HepG2 (cell line): ENCODE results near the gene VARS1. TPM values are rescaled to one million over a fixed set of nuclear protein-coding genes. Genes with fewer than 3 reads are reported as not detected.

Experiments used
- ADNP ChIP-seq: sonication (generic); formaldehyde crosslinking; IDR thresholded peaks from 2 replicates; pipeline ENCODE4 v1.4.0; 2020; ENCODE audit warnings: missing genetic modification reagents
- ARHGAP35 ChIP-seq: sonication (generic); formaldehyde crosslinking; IDR thresholded peaks from 2 replicates; pipeline ENCODE4 v1.9.0; 2022; ENCODE audit warnings: mild to moderate bottlenecking, inconsistent platforms, moderate library complexity, missing genetic modification reagents, borderline replicate concordance
- ATAD3A ChIP-seq: sonication (generic); formaldehyde crosslinking; IDR thresholded peaks from 2 replicates; pipeline ENCODE4 v1.4.0; 2020; ENCODE audit warnings: missing genetic modification reagents
- ESRRA ChIP-seq: sonication (generic); formaldehyde crosslinking; IDR thresholded peaks from 2 replicates; pipeline ENCODE4 v1.5.1; 2020; ENCODE audit warnings: mild to moderate bottlenecking, low read depth, missing genetic modification reagents
- MZF1 ChIP-seq: sonication (generic); formaldehyde crosslinking; IDR thresholded peaks from 2 replicates; pipeline ENCODE4 v1.8.1; 2023; ENCODE audit warnings: mild to moderate bottlenecking, missing genetic modification reagents, borderline replicate concordance
- NFE2L2 ChIP-seq: fragments of 150-350 bp; IDR thresholded peaks from 2 replicates; pipeline ENCODE4 v1.6.1; 2014; ENCODE audit warnings: low read length
- RBM22 ChIP-seq: fragments of 200-400 bp; formaldehyde crosslinking; optimal IDR thresholded peaks from 2 replicates; pipeline ENCODE3; 2017; ENCODE audit warnings: mild to moderate bottlenecking, low read length, moderate library complexity
- TARDBP ChIP-seq: sonication (generic); formaldehyde crosslinking; IDR thresholded peaks from 2 replicates; pipeline ENCODE4 v1.8.0; 2022; ENCODE audit warnings: mild to moderate bottlenecking, missing genetic modification reagents
- TSC22D2 ChIP-seq: sonication (generic); formaldehyde crosslinking; IDR thresholded peaks from 2 replicates; pipeline ENCODE4 v1.5.1; 2020; ENCODE audit warnings: missing genetic modification reagents, mild to moderate bottlenecking, borderline replicate concordance
- ZBTB21 ChIP-seq: sonication (generic); formaldehyde crosslinking; IDR thresholded peaks from 2 replicates; pipeline ENCODE4 v1.4.0; 2020; ENCODE audit warnings: missing genetic modification reagents
- ZKSCAN8 ChIP-seq: IDR thresholded peaks from 2 replicates; pipeline ENCODE4 v1.6.1; 2016; ENCODE audit warnings: borderline replicate concordance, missing genetic modification reagents, missing compliant biosample characterization
- ZNF282 ChIP-seq: fragments of 450-650 bp; IDR thresholded peaks from 2 replicates; pipeline ENCODE4 v1.6.1; 2018; ENCODE audit not compliant: partially characterized antibody
- ZNF367 ChIP-seq: sonication (generic); formaldehyde crosslinking; IDR thresholded peaks from 2 replicates; pipeline ENCODE4 v1.4.0; 2020; ENCODE audit warnings: missing genetic modification reagents, borderline replicate concordance
- ZNF547 ChIP-seq: sonication (generic); formaldehyde crosslinking; IDR thresholded peaks from 2 replicates; pipeline ENCODE4 v1.5.1; 2020; ENCODE audit warnings: mild to moderate bottlenecking, missing genetic modification reagents
- ZNF703 ChIP-seq: sonication (generic); formaldehyde crosslinking; IDR thresholded peaks from 2 replicates; pipeline ENCODE4 v1.5.1; 2020; ENCODE audit warnings: missing genetic modification reagents, mild to moderate bottlenecking, moderate library complexity, borderline replicate concordance
- polyA plus RNA-seq, 8 experiments: library from polyadenylated mRNA; depleted of rRNA in 3 of 8; stranded (reverse) in 7 of 8; unstranded in 1 of 8; fragments of >200 nt; fragmentation: Illumina TruSeq in 4 of 8; extraction: Trizol in 4 of 8; gene quantifications; 2 replicates each; pipeline versions ENCODE4 v1.2.1 to v1.2.3, GENCODE V29; 2011 to 2016; ENCODE audit warnings: low read depth in 4 of 8, missing spikeins in 1 of 8, mixed read lengths in 1 of 8; ENCODE audit not compliant: insufficient read depth in 1 of 8
- total RNA-seq, 5 experiments: library from RNA; depleted of rRNA; stranded (reverse); fragments of >200 nt; fragmentation: Illumina TruSeq; extraction: Trizol; gene quantifications; 2 replicates each; pipeline ENCODE4 v1.2.3, GENCODE V29; 2016; ENCODE audit warnings: low read depth in 1 of 5
- TF ChIP-seq, protein P1 (sequence below): sonication (generic); formaldehyde crosslinking; IDR thresholded peaks from 2 replicates; pipeline ENCODE4 v1.4.0; 2020; ENCODE audit warnings: missing genetic modification reagents
- TF ChIP-seq, protein P2 (sequence below): sonication (generic); formaldehyde crosslinking; IDR thresholded peaks from 2 replicates; pipeline ENCODE4 v1.4.0; 2020; ENCODE audit warnings: mild to moderate bottlenecking, missing genetic modification reagents
- TF ChIP-seq, protein P3 (sequence below): sonication (generic); formaldehyde crosslinking; IDR thresholded peaks from 2 replicates; pipeline ENCODE4 v1.4.0; 2020; ENCODE audit warnings: missing genetic modification reagents, borderline replicate concordance
- TF ChIP-seq, protein P4 (sequence below): sonication (generic); formaldehyde crosslinking; IDR thresholded peaks from 2 replicates; pipeline ENCODE4 v1.4.0; 2020; ENCODE audit warnings: missing genetic modification reagents, borderline replicate concordance
- TF ChIP-seq, protein P5 (sequence below): sonication (generic); formaldehyde crosslinking; IDR thresholded peaks from 2 replicates; pipeline ENCODE4 v1.8.1; 2023; ENCODE audit warnings: mild to moderate bottlenecking, inconsistent platforms, moderate library complexity, missing genetic modification reagents, borderline replicate concordance
- TF ChIP-seq, protein P6 (sequence below): sonication (generic); IDR thresholded peaks from 2 replicates; pipeline ENCODE4 v1.6.1; 2016; ENCODE audit warnings: low read depth, borderline replicate concordance

VARS1 gene
- total and polyA plus RNA-seq, 2 of the 13 experiments (the other 11 are each of a cell fraction or from before 2014, with no cell fraction given): 14.7 to 56.1 TPM

DNA sequence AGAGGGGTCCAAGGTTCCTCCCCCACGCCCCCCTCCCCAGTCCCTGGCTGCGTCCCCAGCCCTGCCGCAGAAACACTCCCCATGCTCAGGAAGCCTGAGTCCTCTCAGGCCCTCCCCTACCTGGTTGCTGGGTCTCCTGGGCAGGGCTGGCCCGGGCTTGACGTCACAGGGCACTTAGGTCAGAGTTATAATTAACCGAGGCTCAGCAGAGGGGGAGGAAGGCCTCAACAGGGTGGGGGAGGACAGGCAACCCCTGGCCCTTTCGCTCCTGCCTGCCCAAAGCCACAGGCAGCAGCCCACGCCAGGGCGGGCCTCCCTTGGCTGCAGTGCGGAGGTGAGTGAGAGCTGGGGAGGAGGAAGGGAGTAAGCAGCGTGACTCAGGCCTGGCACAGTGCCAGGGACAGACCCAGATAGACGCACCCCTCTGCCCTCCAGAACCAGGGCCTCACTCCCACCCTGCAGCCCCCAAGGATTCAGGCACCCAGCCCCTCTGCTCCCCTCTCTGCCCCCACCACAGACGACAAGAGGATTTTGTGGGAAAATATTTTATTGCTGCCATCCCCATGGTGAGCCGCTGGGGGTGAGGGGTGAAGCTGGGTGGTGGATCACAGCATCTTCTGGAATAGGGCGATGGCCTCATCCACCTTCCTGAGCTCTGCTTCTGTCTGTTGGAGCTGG lies 18.4 kb downstream of the VARS1 start, which contains the start of gene VWA7 (continued):
- TF ChIP-seq, protein P1, sequence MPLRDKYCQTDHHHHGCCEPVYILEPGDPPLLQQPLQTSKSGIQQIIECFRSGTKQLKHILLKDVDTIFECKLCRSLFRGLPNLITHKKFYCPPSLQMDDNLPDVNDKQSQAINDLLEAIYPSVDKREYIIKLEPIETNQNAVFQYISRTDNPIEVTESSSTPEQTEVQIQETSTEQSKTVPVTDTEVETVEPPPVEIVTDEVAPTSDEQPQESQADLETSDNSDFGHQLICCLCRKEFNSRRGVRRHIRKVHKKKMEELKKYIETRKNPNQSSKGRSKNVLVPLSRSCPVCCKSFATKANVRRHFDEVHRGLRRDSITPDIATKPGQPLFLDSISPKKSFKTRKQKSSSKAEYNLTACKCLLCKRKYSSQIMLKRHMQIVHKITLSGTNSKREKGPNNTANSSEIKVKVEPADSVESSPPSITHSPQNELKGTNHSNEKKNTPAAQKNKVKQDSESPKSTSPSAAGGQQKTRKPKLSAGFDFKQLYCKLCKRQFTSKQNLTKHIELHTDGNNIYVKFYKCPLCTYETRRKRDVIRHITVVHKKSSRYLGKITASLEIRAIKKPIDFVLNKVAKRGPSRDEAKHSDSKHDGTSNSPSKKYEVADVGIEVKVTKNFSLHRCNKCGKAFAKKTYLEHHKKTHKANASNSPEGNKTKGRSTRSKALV (CRISPR knock-in tag): no peak
- TF ChIP-seq, protein P2, sequence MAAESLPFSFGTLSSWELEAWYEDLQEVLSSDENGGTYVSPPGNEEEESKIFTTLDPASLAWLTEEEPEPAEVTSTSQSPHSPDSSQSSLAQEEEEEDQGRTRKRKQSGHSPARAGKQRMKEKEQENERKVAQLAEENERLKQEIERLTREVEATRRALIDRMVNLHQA: peak; percentile 70; the same call in 1 of the 2 replicates
- no peak for TF ChIP-seq ZNF547 (CRISPR knock-in tag)
- TF ChIP-seq, protein P3, sequence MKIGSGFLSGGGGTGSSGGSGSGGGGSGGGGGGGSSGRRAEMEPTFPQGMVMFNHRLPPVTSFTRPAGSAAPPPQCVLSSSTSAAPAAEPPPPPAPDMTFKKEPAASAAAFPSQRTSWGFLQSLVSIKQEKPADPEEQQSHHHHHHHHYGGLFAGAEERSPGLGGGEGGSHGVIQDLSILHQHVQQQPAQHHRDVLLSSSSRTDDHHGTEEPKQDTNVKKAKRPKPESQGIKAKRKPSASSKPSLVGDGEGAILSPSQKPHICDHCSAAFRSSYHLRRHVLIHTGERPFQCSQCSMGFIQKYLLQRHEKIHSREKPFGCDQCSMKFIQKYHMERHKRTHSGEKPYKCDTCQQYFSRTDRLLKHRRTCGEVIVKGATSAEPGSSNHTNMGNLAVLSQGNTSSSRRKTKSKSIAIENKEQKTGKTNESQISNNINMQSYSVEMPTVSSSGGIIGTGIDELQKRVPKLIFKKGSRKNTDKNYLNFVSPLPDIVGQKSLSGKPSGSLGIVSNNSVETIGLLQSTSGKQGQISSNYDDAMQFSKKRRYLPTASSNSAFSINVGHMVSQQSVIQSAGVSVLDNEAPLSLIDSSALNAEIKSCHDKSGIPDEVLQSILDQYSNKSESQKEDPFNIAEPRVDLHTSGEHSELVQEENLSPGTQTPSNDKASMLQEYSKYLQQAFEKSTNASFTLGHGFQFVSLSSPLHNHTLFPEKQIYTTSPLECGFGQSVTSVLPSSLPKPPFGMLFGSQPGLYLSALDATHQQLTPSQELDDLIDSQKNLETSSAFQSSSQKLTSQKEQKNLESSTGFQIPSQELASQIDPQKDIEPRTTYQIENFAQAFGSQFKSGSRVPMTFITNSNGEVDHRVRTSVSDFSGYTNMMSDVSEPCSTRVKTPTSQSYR (CRISPR knock-in tag): peak; percentile 93
- TF ChIP-seq ATAD3A (CRISPR knock-in tag): no peak
- TF ChIP-seq, protein P4, sequence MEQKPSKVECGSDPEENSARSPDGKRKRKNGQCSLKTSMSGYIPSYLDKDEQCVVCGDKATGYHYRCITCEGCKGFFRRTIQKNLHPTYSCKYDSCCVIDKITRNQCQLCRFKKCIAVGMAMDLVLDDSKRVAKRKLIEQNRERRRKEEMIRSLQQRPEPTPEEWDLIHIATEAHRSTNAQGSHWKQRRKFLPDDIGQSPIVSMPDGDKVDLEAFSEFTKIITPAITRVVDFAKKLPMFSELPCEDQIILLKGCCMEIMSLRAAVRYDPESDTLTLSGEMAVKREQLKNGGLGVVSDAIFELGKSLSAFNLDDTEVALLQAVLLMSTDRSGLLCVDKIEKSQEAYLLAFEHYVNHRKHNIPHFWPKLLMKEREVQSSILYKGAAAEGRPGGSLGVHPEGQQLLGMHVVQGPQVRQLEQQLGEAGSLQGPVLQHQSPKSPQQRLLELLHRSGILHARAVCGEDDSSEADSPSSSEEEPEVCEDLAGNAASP (CRISPR knock-in tag): no peak
- TF ChIP-seq, protein P5, sequence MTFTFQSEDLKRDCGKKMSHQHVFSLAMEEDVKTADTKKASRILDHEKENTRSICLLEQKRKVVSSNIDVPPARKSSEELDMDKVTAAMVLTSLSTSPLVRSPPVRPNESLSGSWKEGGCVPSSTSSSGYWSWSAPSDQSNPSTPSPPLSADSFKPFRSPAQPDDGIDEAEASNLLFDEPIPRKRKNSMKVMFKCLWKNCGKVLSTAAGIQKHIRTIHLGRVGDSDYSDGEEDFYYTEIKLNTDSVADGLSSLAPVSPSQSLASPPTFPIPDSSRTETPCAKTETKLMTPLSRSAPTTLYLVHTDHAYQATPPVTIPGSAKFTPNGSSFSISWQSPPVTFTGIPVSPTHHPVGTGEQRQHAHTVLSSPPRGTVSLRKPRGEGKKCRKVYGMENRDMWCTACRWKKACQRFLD (CRISPR knock-in tag): no peak
- 0 out of 2 replicates have a peak, but pooled peaks have one; percentile 49 for TF ChIP-seq TSC22D2
- no peak for TF ChIP-seq ZNF703 (CRISPR knock-in tag)
- no peak for TF ChIP-seq MZF1 (CRISPR knock-in tag)
- TF ChIP-seq, protein P6, sequence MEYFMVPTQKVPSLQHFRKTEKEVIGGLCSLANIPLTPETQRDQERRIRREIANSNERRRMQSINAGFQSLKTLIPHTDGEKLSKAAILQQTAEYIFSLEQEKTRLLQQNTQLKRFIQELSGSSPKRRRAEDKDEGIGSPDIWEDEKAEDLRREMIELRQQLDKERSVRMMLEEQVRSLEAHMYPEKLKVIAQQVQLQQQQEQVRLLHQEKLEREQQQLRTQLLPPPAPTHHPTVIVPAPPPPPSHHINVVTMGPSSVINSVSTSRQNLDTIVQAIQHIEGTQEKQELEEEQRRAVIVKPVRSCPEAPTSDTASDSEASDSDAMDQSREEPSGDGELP: peak; percentile 66; the same call in 1 of the 2 replicates
- no peak for TF ChIP-seq ZNF367 (CRISPR knock-in tag)
- peak; percentile 20; the same call in 1 of the 2 replicates for TF ChIP-seq ESRRA
- TF ChIP-seq ADNP (CRISPR knock-in tag): no peak
- TF ChIP-seq NFE2L2: no peak
- TF ChIP-seq RBM22: peak; percentile 98
- TF ChIP-seq TARDBP (CRISPR knock-in tag): peak; percentile 82
- peak; percentile 48; the same call in 1 of the 2 replicates for TF ChIP-seq ZKSCAN8 (CRISPR knock-in tag)
- peak; percentile 86; the same call in 1 of the 2 replicates for TF ChIP-seq ARHGAP35 (CRISPR knock-in tag)
- TF ChIP-seq ZBTB21 (CRISPR knock-in tag): peak; percentile 91
- TF ChIP-seq ZNF282: no peak
